Lower leg skin (tissue), 3 donors: ENCODE measurements around the gene GLB1L2.

Source experiments
- POLR2A ChIP-seq, 2 donors: fragments of 450-650 bp; IDR thresholded peaks; one replicate each; pipeline ENCODE4 v1.6.1; 2016 to 2017; ENCODE audit warnings: antibody characterized with exemption in 2 of 2, mild to moderate bottlenecking in 1 of 2, moderate library complexity in 1 of 2
- TF ChIP-seq, protein P1 (sequence below), 3 donors: fragments of 450-650 bp; IDR thresholded peaks; one replicate each; pipeline ENCODE4 v1.5.1; 2016; ENCODE audit warnings: antibody characterized with exemption in 3 of 3, mild to moderate bottlenecking in 3 of 3, moderate library complexity in 2 of 3

DNA sequence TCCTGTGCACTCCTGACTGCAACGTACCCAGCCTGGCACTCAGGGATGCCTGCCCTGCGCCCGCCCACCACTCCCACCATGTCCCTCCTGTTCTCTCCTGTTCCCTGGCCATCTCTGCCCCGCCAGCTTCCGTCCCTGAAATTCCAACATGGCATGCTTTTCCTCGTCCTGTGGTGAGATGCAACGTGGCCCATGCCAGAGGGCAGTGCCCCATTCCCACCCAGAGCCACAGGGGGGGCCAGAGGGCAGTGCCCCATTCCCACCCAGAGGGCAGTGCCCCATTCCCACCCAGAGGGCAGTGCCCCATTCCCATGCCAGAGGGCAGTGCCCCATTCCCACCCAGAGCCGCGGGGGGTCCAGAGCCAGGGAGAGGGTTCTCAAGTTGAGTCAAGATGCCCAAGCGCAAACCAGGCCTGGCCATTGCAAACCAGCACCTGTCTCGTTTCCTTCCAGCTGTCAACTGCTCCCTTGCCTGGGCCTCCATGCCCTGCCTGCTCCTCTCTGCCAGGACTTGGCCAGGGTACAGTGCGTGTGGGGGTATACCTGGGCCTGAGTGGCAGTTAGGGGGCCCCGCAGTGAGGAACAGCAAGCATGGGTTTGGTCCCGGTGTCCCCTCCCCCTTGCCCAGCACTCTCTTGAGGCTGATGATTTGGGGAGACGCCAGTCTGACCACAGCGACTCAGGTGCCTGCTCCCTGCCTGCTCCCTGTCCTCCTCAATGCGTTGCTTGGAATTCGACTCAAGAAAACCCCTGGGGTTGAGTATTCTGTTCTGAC is 65.7 kb downstream of the GLB1L2 start:
- TF ChIP-seq, protein P1, sequence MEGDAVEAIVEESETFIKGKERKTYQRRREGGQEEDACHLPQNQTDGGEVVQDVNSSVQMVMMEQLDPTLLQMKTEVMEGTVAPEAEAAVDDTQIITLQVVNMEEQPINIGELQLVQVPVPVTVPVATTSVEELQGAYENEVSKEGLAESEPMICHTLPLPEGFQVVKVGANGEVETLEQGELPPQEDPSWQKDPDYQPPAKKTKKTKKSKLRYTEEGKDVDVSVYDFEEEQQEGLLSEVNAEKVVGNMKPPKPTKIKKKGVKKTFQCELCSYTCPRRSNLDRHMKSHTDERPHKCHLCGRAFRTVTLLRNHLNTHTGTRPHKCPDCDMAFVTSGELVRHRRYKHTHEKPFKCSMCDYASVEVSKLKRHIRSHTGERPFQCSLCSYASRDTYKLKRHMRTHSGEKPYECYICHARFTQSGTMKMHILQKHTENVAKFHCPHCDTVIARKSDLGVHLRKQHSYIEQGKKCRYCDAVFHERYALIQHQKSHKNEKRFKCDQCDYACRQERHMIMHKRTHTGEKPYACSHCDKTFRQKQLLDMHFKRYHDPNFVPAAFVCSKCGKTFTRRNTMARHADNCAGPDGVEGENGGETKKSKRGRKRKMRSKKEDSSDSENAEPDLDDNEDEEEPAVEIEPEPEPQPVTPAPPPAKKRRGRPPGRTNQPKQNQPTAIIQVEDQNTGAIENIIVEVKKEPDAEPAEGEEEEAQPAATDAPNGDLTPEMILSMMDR (IDR thresholded peaks at IDR 0.05), result no peak
- TF ChIP-seq POLR2A (IDR thresholded peaks at IDR 0.05), result no peak
